Left kidney (tissue), 2 donors: ENCODE data around the gene UCN2. TPM values are rescaled to one million over a fixed set of nuclear protein-coding genes. Genes with fewer than 3 reads are reported as not detected.
"Not testable (repeated sequence)": the region's sequence is repeated elsewhere in the genome, so short reads cannot be mapped to it uniquely, and the experiment has no call there.

Experiments
- DNase-seq: peaks from one replicate; pipeline ENCODE4 v3.0.0-alpha.2; 2013
- polyA plus RNA-seq: library from polyadenylated mRNA; unstranded; fragments of 120-200 nt; gene quantifications from one replicate; pipeline ENCODE4 v1.2.1, GENCODE V29; 2013; ENCODE audit not compliant: insufficient read length

The UCN2 gene
- polyA plus RNA-seq, 1 donor, result 0.37 TPM

DNA sequence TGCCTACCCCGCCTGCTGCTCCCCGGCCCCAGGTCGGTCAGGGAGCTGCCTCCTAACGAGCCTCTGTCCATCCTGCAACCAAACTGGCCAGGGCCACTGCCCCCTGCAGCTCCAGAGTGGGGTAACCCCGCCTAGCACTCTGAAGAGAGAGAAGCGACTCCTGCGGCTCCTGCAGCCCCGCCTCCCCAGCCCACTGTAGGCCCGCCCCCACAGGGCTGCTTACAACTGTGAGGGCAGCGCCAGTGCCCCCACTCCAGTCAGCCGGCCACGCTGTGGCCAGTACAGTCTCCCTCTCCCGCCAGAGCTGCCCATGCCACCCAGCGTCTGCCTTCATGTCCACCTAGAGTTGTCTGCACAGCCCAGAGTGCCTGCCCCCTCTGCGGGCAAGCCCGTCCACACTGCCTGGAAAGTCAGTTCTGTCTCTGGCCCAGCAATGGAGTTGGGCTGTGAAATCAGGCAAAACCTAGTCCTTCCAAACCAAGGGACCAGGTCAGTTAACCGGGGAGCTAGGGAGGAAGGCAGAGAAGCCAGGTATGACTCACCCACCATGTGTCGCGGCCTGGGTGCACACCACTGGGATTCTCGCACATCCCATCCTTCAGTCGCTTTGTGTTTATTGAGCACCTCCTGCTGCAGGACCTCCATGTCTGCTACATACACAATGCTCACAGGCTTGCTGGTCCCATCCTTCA lies 2.4 kb downstream of the UCN2 start:
- peak; percentile 49 for DNase-seq

DNA sequence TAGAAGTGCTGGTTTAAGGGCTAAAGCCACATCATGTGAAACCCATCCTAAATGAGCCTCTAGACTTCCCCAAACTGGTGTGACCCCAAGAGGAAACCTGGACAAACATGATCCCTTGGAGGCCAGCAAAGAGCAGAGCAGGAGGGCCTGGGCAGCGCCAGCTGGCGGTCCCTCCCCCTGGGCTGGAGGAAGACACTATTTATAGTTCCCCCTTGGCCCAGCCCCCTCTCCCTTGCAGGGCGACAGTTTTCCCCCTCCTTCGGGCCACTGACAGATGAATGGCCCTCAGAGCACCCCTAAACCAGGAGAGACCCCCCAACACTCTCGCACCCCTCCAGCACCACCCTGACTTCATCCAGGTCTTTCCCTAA lies 2.9 kb downstream of the UCN2 start:
- no peak for DNase-seq

- no peak for DNase-seq
Measured at GRCh38 chr3:48558493-48559134, 5.0 kb downstream of the UCN2 start.

GRCh38 chr3:48556796-48557626 lies 6.6 kb downstream of the UCN2 start, which contains the start of gene PFKFB4:
Gene PFKFB4, minus strand, starts transcription at chr3:48556803. Its CDS starts 26 bp downstream, at chr3:48556777.
- peak; percentile 98 for DNase-seq

- DNase-seq, result no peak
Measured at GRCh38 chr3:48555949-48556795, 7.4 kb downstream of the UCN2 start.

DNA sequence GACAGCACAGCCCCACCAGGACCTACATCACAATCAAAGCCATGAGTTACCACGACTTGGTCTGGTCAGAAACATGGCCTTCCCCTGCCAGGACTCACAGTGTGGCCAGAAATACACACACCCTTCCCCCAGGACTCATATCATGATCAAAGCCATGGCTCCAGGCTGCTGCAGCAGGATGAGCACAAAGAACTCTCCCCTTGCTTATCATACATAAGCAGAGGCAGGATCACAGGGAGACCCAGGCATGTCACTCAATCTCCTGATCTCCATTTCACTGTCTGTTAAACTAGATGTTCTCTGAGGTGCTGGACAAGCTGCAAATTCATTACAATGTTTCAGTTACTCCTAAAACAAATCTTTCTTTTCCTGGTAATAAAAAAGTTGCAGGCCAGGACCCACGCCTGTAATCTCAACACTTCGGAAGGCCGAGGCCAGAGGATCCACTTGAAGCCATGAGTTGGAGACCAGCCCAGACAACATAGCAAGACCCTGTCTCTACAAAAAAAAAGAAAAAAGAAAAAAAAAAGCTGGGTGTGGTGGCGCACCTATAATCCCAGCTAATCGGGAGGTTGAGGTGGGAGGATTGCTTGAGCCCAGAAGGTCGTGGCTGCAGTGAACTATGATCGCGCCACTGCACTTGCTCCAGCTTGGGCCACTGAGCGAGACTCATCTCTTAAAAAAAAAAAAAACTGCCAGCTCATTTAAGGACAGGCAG lies 8.2 kb downstream of the UCN2 start:
- DNase-seq, result no peak

DNA sequence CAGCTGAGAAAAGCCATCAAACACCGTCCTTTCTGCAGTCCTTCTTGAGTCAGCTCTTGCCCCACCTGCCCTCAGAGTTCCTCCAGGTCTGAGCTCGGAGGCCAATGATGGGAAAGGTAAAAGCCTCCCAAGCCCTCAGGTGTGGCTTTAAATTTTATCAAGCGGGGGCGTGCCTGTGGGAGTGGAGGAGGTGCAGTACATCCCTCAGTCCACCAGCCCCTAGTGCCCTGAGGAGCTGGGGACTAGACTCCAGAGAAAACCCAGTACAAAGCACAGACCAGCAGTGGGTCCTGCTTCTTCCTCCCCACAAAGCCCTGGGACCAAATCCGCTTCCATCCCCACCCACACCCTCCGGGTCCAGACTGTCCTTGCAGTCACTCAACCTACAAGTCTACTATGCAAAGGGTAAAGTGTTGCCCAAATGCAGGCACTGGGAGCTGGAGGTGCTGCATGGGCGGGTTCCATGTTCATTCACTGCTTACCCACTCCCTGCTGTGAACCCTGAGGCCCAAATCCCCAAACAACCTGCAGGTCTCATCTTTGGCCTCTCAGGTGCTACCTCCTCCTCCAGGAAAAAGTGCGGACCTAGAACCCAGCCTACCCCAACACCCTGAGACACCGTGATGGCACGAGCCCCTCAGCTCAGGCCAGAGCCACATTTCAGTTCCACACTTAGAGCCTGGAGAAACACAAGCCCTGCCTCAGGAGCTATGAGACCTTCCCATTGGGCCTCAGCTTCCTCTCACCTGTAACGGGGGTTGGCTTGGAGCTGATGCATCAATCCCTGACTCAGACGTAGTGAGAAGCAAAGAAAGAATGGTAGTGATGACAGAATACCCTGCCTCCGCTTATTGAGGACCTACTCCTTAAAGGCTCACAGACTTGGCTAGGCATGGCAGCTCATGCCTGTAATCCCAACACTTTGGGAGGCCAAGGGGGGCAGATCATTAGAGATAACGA lies 9.4 kb downstream of the UCN2 start:
- no peak for DNase-seq

GRCh38 chr3:48553361-48553760 lies 10.2 kb downstream of the UCN2 start:
- no peak for DNase-seq

DNA sequence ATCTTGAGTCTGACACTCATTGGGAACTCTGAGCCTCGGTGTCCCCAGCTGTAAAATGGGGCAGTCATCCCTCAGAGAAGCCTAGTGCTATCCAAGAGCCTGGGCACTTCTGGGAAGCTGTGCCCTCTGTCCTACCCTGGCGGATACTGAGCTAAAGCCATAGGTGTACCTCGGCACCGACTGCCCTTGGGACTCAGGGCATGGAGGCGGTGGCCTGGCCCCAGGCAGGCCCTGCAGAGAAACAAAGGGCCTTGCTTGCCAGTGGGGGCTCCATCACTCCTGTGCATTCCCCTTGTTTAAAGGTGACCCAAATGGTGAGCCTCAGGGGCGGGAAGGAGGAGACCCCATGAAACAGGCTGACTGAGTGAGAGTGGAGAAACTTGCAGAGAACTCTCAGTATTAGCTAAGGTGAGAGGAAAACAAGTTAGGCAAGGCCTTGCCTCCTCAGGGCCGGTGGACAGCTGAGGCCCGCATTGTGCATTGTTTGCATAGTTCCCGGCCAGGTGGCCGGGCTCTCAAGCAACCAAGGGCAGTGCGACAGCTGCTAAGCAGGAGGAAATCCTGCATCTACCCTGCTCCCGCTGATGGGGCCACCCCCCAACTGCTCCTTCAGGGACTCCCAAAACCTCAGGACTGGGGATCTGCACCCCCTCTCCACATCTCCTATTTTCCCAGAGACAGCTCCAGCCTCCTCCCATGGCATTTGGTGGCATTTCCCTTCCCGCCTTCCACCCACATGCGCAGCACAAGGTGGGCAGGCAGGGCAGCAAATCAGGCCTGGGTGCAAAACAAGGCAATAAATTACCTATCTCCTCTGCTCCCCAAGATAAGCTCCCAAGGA lies 11.2 kb downstream of the UCN2 start:
- DNase-seq, result no peak

DNA sequence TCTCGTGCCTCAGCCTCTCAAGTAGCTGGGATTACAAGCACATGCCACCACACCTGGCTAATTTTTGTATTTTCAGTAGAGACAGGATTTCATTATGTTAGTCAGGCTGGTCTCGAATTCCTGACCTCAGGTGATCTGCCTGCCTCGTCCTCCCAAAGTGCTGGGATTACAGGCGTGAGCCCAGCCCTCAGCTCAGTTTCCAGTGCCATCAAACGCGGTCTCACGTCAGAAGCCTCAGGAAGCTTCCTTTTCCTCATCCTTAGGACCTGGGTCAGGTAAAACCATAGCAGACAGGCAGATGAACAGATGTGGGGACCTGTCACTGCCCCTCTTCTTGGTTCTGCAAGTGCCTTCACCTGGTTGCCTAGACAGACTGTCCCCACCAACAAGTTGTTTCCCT lies 11.9 kb downstream of the UCN2 start:
- not testable (repeated sequence) for DNase-seq

GRCh38 chr3:48548729-48549705 lies 14.6 kb downstream of the UCN2 start:
- DNase-seq, result peak; percentile 77

GRCh38 chr3:48548126-48548525 lies 15.5 kb downstream of the UCN2 start:
- no peak for DNase-seq

DNA sequence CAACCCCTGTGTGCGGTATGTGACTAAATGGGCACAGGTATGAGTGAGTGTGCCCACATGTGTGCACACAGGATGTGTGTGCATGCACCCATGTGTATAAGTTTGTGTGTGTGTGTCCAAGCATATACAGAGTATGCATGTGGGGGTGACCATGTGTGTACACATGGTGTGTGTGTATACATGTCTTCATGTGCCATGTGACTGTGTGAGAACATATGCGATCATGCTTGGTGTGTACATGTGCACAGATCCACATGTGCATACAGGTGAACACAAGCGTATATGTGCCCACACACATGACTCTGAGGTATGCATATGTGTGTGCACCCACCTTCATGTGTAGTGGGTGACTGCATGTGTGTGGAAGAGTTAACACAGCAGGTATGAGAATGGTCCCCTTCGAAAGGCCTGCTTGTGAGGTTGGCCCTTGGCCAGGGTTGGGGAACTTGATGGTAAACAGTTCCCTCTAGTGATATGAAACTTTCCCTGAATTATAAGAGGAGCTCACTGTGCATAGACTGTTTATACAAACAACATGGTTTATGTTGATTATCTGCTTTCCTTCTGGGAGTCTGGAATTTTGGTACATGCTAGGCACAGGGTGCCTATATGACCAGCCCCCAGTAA lies 17.3 kb downstream of the UCN2 start:
- no peak for DNase-seq

- no peak for DNase-seq
Measured at GRCh38 chr3:48544141-48544540, 19.4 kb downstream of the UCN2 start.

- no peak for DNase-seq
Measured at GRCh38 chr3:48543271-48543866, 20.2 kb downstream of the UCN2 start.

DNA sequence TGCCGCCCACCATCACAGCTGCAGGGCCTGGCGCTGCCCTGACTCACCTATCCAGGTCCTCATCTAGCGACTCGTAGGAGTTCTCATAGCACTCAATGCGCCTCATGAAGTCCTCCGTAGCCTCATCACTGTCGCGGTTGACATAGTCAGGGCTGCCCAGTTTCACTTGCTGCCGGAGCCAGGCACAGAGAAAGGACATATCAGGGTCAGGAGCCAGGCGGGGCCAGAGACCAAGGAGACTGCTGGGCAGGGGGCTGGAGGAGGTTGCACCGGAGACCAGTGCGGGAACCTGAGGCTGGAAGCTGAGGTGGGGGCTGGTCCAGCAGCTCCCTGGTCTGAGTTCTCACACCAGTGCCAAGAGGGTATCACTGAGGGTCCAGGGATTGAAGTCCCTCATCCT lies 25.1 kb downstream of the UCN2 start:
- DNase-seq, result no peak

DNA sequence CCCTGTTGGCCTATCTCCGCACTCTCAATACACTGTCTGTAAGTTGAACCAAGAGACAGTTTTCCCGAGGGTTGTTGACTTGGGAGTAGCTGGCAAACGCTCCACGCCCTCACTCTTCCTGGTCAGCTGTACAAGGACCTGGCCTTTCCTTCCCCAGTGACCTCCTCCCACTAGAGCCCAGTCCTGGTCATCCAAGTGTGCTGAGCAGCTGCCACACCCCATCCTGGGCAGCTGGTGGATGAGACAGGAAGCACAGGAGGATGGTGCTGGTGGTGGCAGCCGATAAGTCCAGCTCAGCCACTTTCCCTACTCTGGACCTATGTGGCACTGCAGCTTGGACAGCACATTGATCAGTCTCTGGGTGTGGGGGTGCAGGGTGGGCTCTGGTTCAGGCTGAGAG lies 26.8 kb downstream of the UCN2 start:
- no peak for DNase-seq
